Ovary (tissue), 9 donors: ENCODE data around the gene CD7. TPM values are rescaled to one million over a fixed set of nuclear protein-coding genes. Genes with fewer than 3 reads are reported as not detected.
A peak's percentile ranks its signal among the peaks of the same experiment; 100 is the strongest.

Experiments used
- DNase-seq, 5 donors: peaks; one replicate each; pipeline ENCODE4 v3.0.0-alpha.2; 2019 to 2020
- H3K27ac ChIP-seq, 2 donors: fragments of 200-600 bp; one replicate each; pipeline versions ENCODE4 v1.5.1 to v1.8.0; 2019 to 2022
- H3K27me3 ChIP-seq: fragments of 200-600 bp; one replicate; pipeline ENCODE4 v1.8.0; 2022
- H3K36me3 ChIP-seq: fragments of 200-600 bp; sonication (generic); one replicate; pipeline ENCODE4 v1.5.1; 2019
- H3K4me1 ChIP-seq: one replicate; pipeline ENCODE4 v1.8.1; 2013; ENCODE audit warnings: mild to moderate bottlenecking, moderate library complexity; ENCODE audit not compliant: insufficient read depth
- H3K4me3 ChIP-seq: fragments of 200-600 bp; sonication (generic); one replicate; pipeline ENCODE4 v1.5.1; 2017
- H3K9me3 ChIP-seq, 2 donors: fragments of 200-600 bp in 1 of 2; sonication (generic) in 1 of 2; one replicate each; pipeline versions ENCODE4 v1.5.1 to v1.8.1; 2013 to 2019; ENCODE audit warnings: mild to moderate bottlenecking in 1 of 2, moderate library complexity in 1 of 2
- CTCF ChIP-seq, 3 donors: fragments of 450-650 bp in 2 of 3; fragments of 200-600 bp in 1 of 3; IDR thresholded peaks; one replicate each; pipeline versions ENCODE4 v1.5.1 to v1.8.0; 2016 to 2022; ENCODE audit warnings: antibody characterized with exemption in 3 of 3, mild to moderate bottlenecking in 1 of 3
- EP300 ChIP-seq: sonication (generic); formaldehyde crosslinking; IDR thresholded peaks from one replicate; pipeline ENCODE4 v1.6.1; 2017; ENCODE audit warnings: antibody characterized with exemption
- POLR2A ChIP-seq: fragments of 450-650 bp; IDR thresholded peaks from one replicate; pipeline ENCODE4 v1.6.1; 2017; ENCODE audit warnings: antibody characterized with exemption, mild to moderate bottlenecking, moderate library complexity
- WGBS, 3 donors: extraction: QIAGEN DNeasy Blood & Tissue Kit in 1 of 3; methylation state at CpG; one replicate each; pipeline versions ENCODE4 v1.1.5 to v1.1.7; 2013 to 2017; 5-methylcytosine and 5-hydroxymethylcytosine counted together
- intact Hi-C, 4 donors: fragments of 100-400 bp; cut with DNase I; formaldehyde crosslinking; loops; one replicate each; pipeline versions ENCODE4 v1.11.0 to v1.15.1; 2022 to 2023
- polyA plus RNA-seq, 2 donors: library from polyadenylated mRNA; stranded (reverse); fragments of 200-250 nt in 1 of 2; fragments of 350-450 nt in 1 of 2; fragmentation: Illumina TruSeq in 1 of 2; extraction: RNeasy Lipid Tissue Mini Kit (QIAGEN cat#74804) in 1 of 2; gene quantifications; one replicate each; pipeline ENCODE4 v1.2.3, GENCODE V29; 2013 to 2014
- total RNA-seq, 7 donors: library from RNA; depleted of rRNA in 2 of 7; stranded (reverse); fragments of >200 nt in 2 of 7; fragmentation: NEBNext Ultra II Directional in 3 of 7; extraction: Animal tissue kit (Norgen Biotek cat#: 25700) in 3 of 7; gene quantifications; one replicate each; pipeline versions ENCODE4 v1.1.0 to v1.2.4, GENCODE V29; 2016 to 2023
- donor health status: DM: no; HTN: no; CAD: no; lungs with moderate emphysema.
- donor health status: DM: no; HTN: no; CAD: no.
- donor health status: Bipolar disorder and iron deficiency.
- donor health status: DM: yes; HTN: yes; CAD: no.
- donor health status: DM: no; HTN: no; CAD: no.
- donor health status: DM: yes; HTN: yes; CAD: no.

Gene CD7
- total and polyA plus RNA-seq, 9 donors, result 0.48 to 1.3 (median 1.1) TPM; not detected in 3

- Histone ChIP-seq H3K4me1 (peaks cover 19% of the 10 kb centered on the region), H3K4me3 (no peak overlapping the region), H3K9me3 (no peaks in the 10 kb centered on the region), H3K27me3 (no peaks in the 10 kb centered on the region), H3K27ac (no peak overlapping the region), H3K36me3 (no peaks in the 10 kb centered on the region)
- intact Hi-C loops, result no loop called here
- TF ChIP-seq EP300 (no peak), CTCF (IDR thresholded peaks at IDR 0.05) (no peak), POLR2A (no peak)
- DNase-seq, result no peak
- WGBS, 3 donors, result 67 to 76% (median 75%) methylated on average over 13 of the region's 13 CpGs
These were observed 47.4 kb downstream of the CD7 start for GRCh38 chr17:82269882-82270500.

- Histone ChIP-seq H3K36me3 (no peaks in the 10 kb centered on the region), H3K27me3 (no peaks in the 10 kb centered on the region), H3K4me1 (peaks cover 19% of the 10 kb centered on the region), H3K27ac (no peak overlapping the region), H3K9me3 (no peaks in the 10 kb centered on the region), H3K4me3 (no peak overlapping the region)
- no peak for DNase-seq
- 64 to 67% (median 65%) methylated on average over 10 of the region's 10 CpGs for WGBS, 3 donors
- TF ChIP-seq POLR2A (no peak), EP300 (no peak), CTCF (IDR thresholded peaks at IDR 0.05) (no peak)
- intact Hi-C loops, result no loop called here
These were observed 48.1 kb downstream of the CD7 start for GRCh38 chr17:82269138-82269881.

GRCh38 chr17:82267575-82268379 is 49.6 kb downstream of the CD7 start:
- H3K4me3 ChIP-seq, result peak overlapping the region; percentile 22
- peak; percentile 80 to 87 (median 81) for DNase-seq
- H3K9me3 ChIP-seq, result no peaks in the 10 kb centered on the region
- peak overlapping the region in 1 of 2 donors; percentile 60 for H3K27ac ChIP-seq
- no peaks in the 10 kb centered on the region for H3K27me3 ChIP-seq
- H3K36me3 ChIP-seq, result no peaks in the 10 kb centered on the region
- peaks cover 19% of the 10 kb centered on the region for H3K4me1 ChIP-seq
- intact Hi-C loops, result loop anchor here in 1 of 4 donors (2.0 kb wide), 1 partner anchor 25 kb away; no protein-coding TSS in a partner anchor
- TF ChIP-seq CTCF (IDR thresholded peaks at IDR 0.05) (no peak), EP300 (no peak), POLR2A (no peak)
- WGBS, 3 donors, result 10% methylated on average over 20 to 21 of the region's 21 CpGs

- H3K27ac ChIP-seq, result no peak overlapping the region
- H3K4me3 ChIP-seq, result no peak overlapping the region
These were observed 51.3 kb downstream of the CD7 start for GRCh38 chr17:82266142-82266541.

More at GRCh38 chr17:82266142-82266541, 51.3 kb downstream of the CD7 start:
- WGBS, 3 donors, result 83 to 87% (median 85%) methylated on average over 10 of the region's 10 CpGs
- TF ChIP-seq EP300, result no peak
- TF ChIP-seq CTCF (IDR thresholded peaks at IDR 0.05), result no peak
- TF ChIP-seq POLR2A, result no peak
- no peaks in the 10 kb centered on the region for H3K27me3 ChIP-seq
- no peaks in the 10 kb centered on the region for H3K36me3 ChIP-seq
- H3K9me3 ChIP-seq, result no peaks in the 10 kb centered on the region
- intact Hi-C loops, result loop anchor here in 1 of 4 donors (2.0 kb wide), 1 partner anchor 23 kb away; no protein-coding TSS in a partner anchor
- no peak for DNase-seq
- peaks cover 14% of the 10 kb centered on the region for H3K4me1 ChIP-seq
